Measurements from ENCODE around the gene KRT17. TPM values are rescaled to one million over a fixed set of nuclear protein-coding genes. Genes with fewer than 3 reads are reported as not detected.

KRT17 gene
- total and polyA plus RNA-seq, 2 donors (not counting 1 experiment from before 2014, with no cell fraction given), result not detected

DNA sequence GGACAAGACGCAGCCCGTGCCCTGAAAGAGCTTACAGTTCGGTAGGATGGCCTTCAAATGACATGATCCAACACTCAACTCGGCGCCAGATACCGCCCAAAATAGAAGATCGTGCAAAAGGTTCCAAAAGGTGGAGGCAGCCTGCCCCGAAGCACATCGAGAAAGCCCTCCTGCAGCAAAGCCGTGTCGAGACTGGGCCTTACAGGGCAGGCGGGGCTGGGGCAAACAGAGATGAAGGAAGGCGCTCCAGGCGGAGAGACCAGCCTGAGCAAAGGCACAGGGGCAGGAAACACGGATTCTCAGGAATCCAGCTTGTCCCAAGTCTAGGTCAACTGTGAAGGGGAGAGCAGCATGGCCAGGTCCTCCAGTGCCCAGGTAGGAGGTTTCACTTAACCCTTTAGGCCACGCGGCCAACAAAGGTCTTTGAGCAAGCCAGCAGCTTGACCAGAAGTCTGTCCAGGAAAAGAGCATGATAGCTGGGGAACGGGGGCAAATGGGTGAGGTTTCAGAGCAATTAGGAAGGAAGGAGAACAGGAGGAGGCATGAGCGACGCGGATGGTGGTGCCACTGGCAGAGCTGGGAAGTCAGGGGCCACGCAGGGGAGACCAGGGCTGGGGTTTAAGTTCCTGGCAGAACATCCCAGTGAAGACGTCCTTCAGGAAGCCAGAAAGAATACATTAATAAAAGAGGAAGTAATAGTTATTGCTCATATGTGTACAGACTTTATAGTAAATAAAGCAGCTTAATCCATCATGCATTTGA lies 43.1 kb upstream of the KRT17 start:
- intact Hi-C loops (cut with micrococcal nuclease), result loop anchor here (1.0 to 5.0 kb wide), 6 partner anchors 9 to 1450 kb away; partner anchors contain the start of gene WIPF2
- CTCF ChIA-PET, result interaction anchor here (0.9 to 13.5 kb wide), 8 partner anchors 10 to 1019 kb away, joined by 3 to 438 read pairs (median 16); partner anchors contain the start of genes EIF1, KRTAP16-1 and SMARCE1
- no peaks in the 10 kb centered on the region for H4K20me1 ChIP-seq (ENCODE audit: control insufficient read depth, insufficient read depth, low read length, poor library complexity, severe bottlenecking)
- no peaks in the 10 kb centered on the region for H3K79me2 ChIP-seq (ENCODE audit: control insufficient read depth, insufficient read depth, low read length)
- 49% methylated on average over 21 of the region's 23 CpGs for WGBS (ENCODE audit: insufficient coverage)
- H2AFZ ChIP-seq (ENCODE audit: insufficient read depth, low read depth, low read length, poor library complexity, severe bottlenecking), result peak overlapping the region; percentile 63
- DNase-seq, result peak; percentile 53
- peak overlapping the region; percentile 92 for H3K4me2 ChIP-seq (replicated peaks; ENCODE audit: low read depth, low read length, poor library complexity, severe bottlenecking)
- POLR2A ChIA-PET, result interaction anchor here (0.6 to 6.9 kb wide), 7 partner anchors 9 to 1467 kb away, joined by 3 to 117 read pairs (median 3); partner anchors contain the start of gene EIF1
- H3K4me1 ChIP-seq (ENCODE audit: control insufficient read depth in 2 of 2, insufficient read depth in 2 of 2, low read length in 2 of 2), result peaks cover 12 to 40% of the 10 kb centered on the region in 2 donors
- TF ChIP-seq, protein P1, sequence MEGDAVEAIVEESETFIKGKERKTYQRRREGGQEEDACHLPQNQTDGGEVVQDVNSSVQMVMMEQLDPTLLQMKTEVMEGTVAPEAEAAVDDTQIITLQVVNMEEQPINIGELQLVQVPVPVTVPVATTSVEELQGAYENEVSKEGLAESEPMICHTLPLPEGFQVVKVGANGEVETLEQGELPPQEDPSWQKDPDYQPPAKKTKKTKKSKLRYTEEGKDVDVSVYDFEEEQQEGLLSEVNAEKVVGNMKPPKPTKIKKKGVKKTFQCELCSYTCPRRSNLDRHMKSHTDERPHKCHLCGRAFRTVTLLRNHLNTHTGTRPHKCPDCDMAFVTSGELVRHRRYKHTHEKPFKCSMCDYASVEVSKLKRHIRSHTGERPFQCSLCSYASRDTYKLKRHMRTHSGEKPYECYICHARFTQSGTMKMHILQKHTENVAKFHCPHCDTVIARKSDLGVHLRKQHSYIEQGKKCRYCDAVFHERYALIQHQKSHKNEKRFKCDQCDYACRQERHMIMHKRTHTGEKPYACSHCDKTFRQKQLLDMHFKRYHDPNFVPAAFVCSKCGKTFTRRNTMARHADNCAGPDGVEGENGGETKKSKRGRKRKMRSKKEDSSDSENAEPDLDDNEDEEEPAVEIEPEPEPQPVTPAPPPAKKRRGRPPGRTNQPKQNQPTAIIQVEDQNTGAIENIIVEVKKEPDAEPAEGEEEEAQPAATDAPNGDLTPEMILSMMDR (IDR thresholded peaks at IDR 0.05), result no peak
- TF ChIP-seq EZH2 (IDR thresholded peaks at IDR 0.05; ENCODE audit: borderline replicate concordance, insufficient read depth, low read depth, low read length, poor library complexity, severe bottlenecking), result no peak
- H3K36me3 ChIP-seq (replicated peaks in 1 of 2; ENCODE audit: control extremely low read depth in 1 of 2, control insufficient read depth in 1 of 2, extremely low read depth in 1 of 2, insufficient read depth in 2 of 2, low read length in 1 of 2), result no peaks in the 10 kb centered on the region
- peak overlapping the region; percentile 99 for H3K27ac ChIP-seq (ENCODE audit: low read length in 2 of 2)
- peaks cover 38% of the 10 kb centered on the region for H3K4me1 Mint-ChIP-seq
- H3K9me3 ChIP-seq (ENCODE audit: control extremely low read depth in 1 of 3, control insufficient read depth in 2 of 3, insufficient read depth in 1 of 3, low read length in 2 of 3), result no peaks in the 10 kb centered on the region
- peak overlapping the region in 3 of 5 experiments; percentile 60 to 89 (median 62) for H3K4me3 ChIP-seq (ENCODE audit: control extremely low read depth in 1 of 5, extremely low read depth in 1 of 5, insufficient read depth in 1 of 5, low read depth in 2 of 5, low read length in 4 of 5)
- no peaks in the 10 kb centered on the region for H3K27me3 Mint-ChIP-seq
- peak overlapping the region; percentile 94 for H3K4me3 Mint-ChIP-seq
- H3K27me3 ChIP-seq (replicated peaks in 1 of 4; ENCODE audit: control extremely low read depth in 1 of 4, control insufficient read depth in 3 of 4, insufficient read depth in 4 of 4, low read length in 3 of 4), result no peaks in the 10 kb centered on the region
- peak overlapping the region; percentile 74 for H3K9ac ChIP-seq (ENCODE audit: low read length)
- ATAC-seq (ENCODE audit: low read depth), result no peak
- no peaks in the 10 kb centered on the region for H3K9me3 Mint-ChIP-seq (ENCODE audit: insufficient read depth)
- H3K27ac Mint-ChIP-seq, result peak overlapping the region; percentile 99
